Middle frontal gyrus (tissue), 1 donor: ENCODE measurements around the gene CNOT10.

Source experiments
- DNase-seq: peaks from one replicate; pipeline ENCODE4 v3.0.0-alpha.2; 2015; ENCODE audit warnings: low spot score; ENCODE audit errors: extremely low spot score

CNOT10 gene

GRCh38 chr3:32817558-32818228 lies 132.7 kb downstream of the CNOT10 start, which contains the start of gene TRIM71:
Gene TRIM71 (plus strand): TSS chr3:32817997. CDS start chr3:32818081, 84 bp downstream.
- no peak for DNase-seq

GRCh38 chr3:32818229-32818969 lies 133.4 kb downstream of the CNOT10 start:
- no peak for DNase-seq

- no peak for DNase-seq
These were observed 134.1 kb downstream of the CNOT10 start for GRCh38 chr3:32818970-32819511.

GRCh38 chr3:32819551-32820348 lies 134.8 kb downstream of the CNOT10 start:
- DNase-seq, result no peak

GRCh38 chr3:32820430-32820829 lies 135.4 kb downstream of the CNOT10 start:
- no peak for DNase-seq

GRCh38 chr3:32820971-32821685 lies 136.1 kb downstream of the CNOT10 start:
- DNase-seq, result no peak

GRCh38 chr3:32821686-32822296 lies 136.8 kb downstream of the CNOT10 start:
- DNase-seq, result no peak

- DNase-seq, result no peak
These were observed 137.9 kb downstream of the CNOT10 start for GRCh38 chr3:32822609-32823498.
